Endothelial cell (in vitro differentiated cells): Measurements from ENCODE around the gene USP34. TPM values are rescaled to one million over a fixed set of nuclear protein-coding genes. Genes with fewer than 3 reads are reported as not detected.
"Not testable (repeated sequence)": the region's sequence is repeated elsewhere in the genome, so short reads cannot be mapped to it uniquely, and the experiment has no call there.

Source experiments
- DNase-seq: peaks from one replicate; pipeline ENCODE4 v3.0.0; 2021; ENCODE audit warnings: low spot score
- H3K27ac Mint-ChIP-seq: one replicate; pipeline ENCODE4 v1.8.0; 2021; ENCODE audit warnings: mixed read lengths, inconsistent platforms; ENCODE audit not compliant: unreplicated experiment
- H3K27me3 Mint-ChIP-seq: one replicate; pipeline ENCODE4 v1.8.0; 2021; ENCODE audit warnings: mild to moderate bottlenecking, moderate library complexity, mixed read lengths, inconsistent platforms; ENCODE audit not compliant: unreplicated experiment
- H3K36me3 Mint-ChIP-seq: one replicate; pipeline ENCODE4 v1.8.0; 2021; ENCODE audit warnings: mild to moderate bottlenecking, low read depth, mixed read lengths, inconsistent platforms; ENCODE audit not compliant: unreplicated experiment
- H3K4me1 Mint-ChIP-seq: one replicate; pipeline ENCODE4 v1.8.0; 2021; ENCODE audit warnings: mild to moderate bottlenecking, mixed read lengths, inconsistent platforms; ENCODE audit not compliant: unreplicated experiment
- H3K4me3 Mint-ChIP-seq: one replicate; pipeline ENCODE4 v1.8.0; 2021; ENCODE audit warnings: mild to moderate bottlenecking, mixed read lengths, inconsistent platforms; ENCODE audit not compliant: unreplicated experiment
- H3K9me3 Mint-ChIP-seq: one replicate; pipeline ENCODE4 v1.8.0; 2021; ENCODE audit warnings: mixed read lengths, inconsistent platforms; ENCODE audit not compliant: unreplicated experiment
- total RNA-seq: library from RNA; stranded (reverse); fragmentation: NEBNext Ultra II Directional; extraction: Animal tissue kit (Norgen Biotek cat#: 25700); gene quantifications from one replicate; pipeline ENCODE4 v1.2.1, GENCODE V29; 2021; ENCODE audit not compliant: unreplicated experiment
- TF ChIP-seq, protein P1 (sequence below): fragments of 200-600 bp; sonication (generic); IDR thresholded peaks from one replicate; pipeline ENCODE4 v1.5.0; 2021; ENCODE audit warnings: antibody characterized with exemption; ENCODE audit not compliant: unreplicated experiment

The USP34 gene
- total RNA-seq, 1 donor from 2014 or later, result 97.4 TPM

DNA sequence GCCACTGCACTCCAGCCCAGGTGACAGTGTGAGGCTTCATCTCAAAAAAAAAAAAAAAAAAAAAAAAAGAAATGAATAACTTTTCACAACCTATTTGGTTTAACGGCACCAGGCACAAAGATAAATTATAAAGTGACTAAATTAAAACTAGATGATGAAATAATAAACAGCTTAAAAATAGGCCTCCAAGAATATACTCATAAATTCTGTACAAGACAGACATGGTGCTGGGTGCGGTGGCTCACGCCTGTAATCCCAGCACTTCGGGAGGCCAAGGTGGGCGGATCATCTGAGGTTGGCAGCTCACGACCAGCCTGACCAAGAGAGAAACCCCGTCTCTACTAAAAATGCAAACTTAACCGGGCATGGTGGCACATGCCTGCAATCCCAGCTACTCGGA lies 19.7 kb downstream of the USP34 start:
- Mint-ChIP-seq H3K27ac (no peak overlapping the region), H3K27me3 (peaks cover 2% of the 10 kb centered on the region), H3K36me3 (no peaks in the 10 kb centered on the region), H3K4me1 (no peaks in the 10 kb centered on the region), H3K9me3 (no peaks in the 10 kb centered on the region), H3K4me3 (no peak overlapping the region)
- DNase-seq, result no peak
- TF ChIP-seq, protein P1, sequence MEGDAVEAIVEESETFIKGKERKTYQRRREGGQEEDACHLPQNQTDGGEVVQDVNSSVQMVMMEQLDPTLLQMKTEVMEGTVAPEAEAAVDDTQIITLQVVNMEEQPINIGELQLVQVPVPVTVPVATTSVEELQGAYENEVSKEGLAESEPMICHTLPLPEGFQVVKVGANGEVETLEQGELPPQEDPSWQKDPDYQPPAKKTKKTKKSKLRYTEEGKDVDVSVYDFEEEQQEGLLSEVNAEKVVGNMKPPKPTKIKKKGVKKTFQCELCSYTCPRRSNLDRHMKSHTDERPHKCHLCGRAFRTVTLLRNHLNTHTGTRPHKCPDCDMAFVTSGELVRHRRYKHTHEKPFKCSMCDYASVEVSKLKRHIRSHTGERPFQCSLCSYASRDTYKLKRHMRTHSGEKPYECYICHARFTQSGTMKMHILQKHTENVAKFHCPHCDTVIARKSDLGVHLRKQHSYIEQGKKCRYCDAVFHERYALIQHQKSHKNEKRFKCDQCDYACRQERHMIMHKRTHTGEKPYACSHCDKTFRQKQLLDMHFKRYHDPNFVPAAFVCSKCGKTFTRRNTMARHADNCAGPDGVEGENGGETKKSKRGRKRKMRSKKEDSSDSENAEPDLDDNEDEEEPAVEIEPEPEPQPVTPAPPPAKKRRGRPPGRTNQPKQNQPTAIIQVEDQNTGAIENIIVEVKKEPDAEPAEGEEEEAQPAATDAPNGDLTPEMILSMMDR, result no peak

GRCh38 chr2:61450144-61450543 lies 20.7 kb downstream of the USP34 start:
- TF ChIP-seq, protein P1, result no peak
- Mint-ChIP-seq H3K9me3 (no peaks in the 10 kb centered on the region), H3K4me1 (no peaks in the 10 kb centered on the region), H3K27ac (no peak overlapping the region), H3K27me3 (peaks cover 2% of the 10 kb centered on the region), H3K36me3 (no peaks in the 10 kb centered on the region), H3K4me3 (no peak overlapping the region)
- no peak for DNase-seq

- TF ChIP-seq, protein P1, result no peak
- Mint-ChIP-seq H3K9me3 (no peaks in the 10 kb centered on the region), H3K4me1 (peaks cover 3% of the 10 kb centered on the region), H3K27me3 (no peaks in the 10 kb centered on the region), H3K27ac (no peak overlapping the region), H3K4me3 (no peak overlapping the region), H3K36me3 (peaks cover 4% of the 10 kb centered on the region)
- no peak for DNase-seq
These were observed 22.7 kb downstream of the USP34 start for GRCh38 chr2:61448229-61448628.

- not testable (repeated sequence) for DNase-seq, H3K9me3 Mint-ChIP-seq, H3K27me3 Mint-ChIP-seq, H3K27ac Mint-ChIP-seq, H3K4me3 Mint-ChIP-seq
- peaks cover 13% of the 10 kb centered on the region for H3K4me1 Mint-ChIP-seq
- peaks cover 11% of the 10 kb centered on the region for H3K36me3 Mint-ChIP-seq
These were observed 23.9 kb downstream of the USP34 start for GRCh38 chr2:61446971-61447370.

DNA sequence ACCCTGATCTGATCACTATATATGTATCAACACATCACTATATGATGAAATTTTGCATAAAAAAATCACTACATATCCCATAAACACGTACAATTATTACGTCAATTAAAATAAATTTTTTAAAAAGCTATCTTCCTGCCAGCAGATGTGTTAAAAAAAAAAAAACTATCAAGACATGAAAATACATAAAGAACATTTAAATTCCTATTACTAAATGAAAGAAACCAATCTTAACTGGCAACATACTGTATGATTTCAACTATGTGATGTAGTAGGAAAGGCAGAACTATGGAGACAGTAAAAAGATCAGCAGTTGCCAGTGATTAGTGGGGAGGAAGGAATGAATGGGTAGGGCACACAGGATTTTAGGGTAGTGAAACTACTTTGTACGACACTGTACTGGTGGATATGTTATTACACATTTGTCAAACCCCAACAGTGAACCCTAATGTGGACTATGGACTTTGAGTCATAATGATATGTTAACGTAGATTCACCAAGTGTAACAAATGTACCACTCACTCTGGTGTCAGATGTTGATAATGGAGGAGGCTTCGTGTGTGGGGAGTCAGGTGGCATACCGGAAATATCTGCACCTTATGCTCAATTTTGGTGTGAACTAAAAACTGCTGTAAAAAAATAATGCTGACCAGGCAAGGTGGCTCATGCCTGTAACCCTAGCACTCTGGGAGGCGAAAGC lies 27.4 kb downstream of the USP34 start:
- DNase-seq, result no peak
- Mint-ChIP-seq H3K27me3 (no peaks in the 10 kb centered on the region), H3K4me3 (no peak overlapping the region), H3K4me1 (peaks cover 35% of the 10 kb centered on the region), H3K9me3 (no peaks in the 10 kb centered on the region), H3K36me3 (peaks cover 11% of the 10 kb centered on the region), H3K27ac (peak overlapping the region; percentile 43)
- TF ChIP-seq, protein P1, result no peak
